Endothelial cell of umbilical vein (primary cell): ENCODE data around the gene PPP1R1B. TPM values are rescaled to one million over a fixed set of nuclear protein-coding genes. Genes with fewer than 3 reads are reported as not detected.

Source experiments
- BruUV-seq: library from RNA; stranded (reverse); fragments of 400-500 nt; replicated peaks from 2 replicates; lab custom pipeline; 2021; lab: Mats Ljungman, UMichigan
- CTCF ChIA-PET: fragments of 300-600, 350-600 bp; sonication (Branson Sonifier 250); formaldehyde crosslinking; loops from one replicate; lab custom pipeline; 2021; ENCODE audit warnings: antibody characterized with exemption, inconsistent platforms; lab: Charles Lee
- POLR2A ChIA-PET: fragments of 300-600, 350-600 bp; sonication (Branson Sonifier 250); formaldehyde crosslinking; loops from one replicate; lab custom pipeline; 2021; ENCODE audit warnings: antibody characterized with exemption, inconsistent platforms; lab: Charles Lee
- DNase-seq: peaks from one replicate; pipeline ENCODE4 v3.0.0-alpha.2; 2011; ENCODE audit warnings: low read depth, low spot score
- FAIRE-seq: peaks from 2 replicates; lab custom pipeline; 2011; peaks lifted over from hg19 to GRCh38; lab: Jason Lieb, UNC
- H2AFZ ChIP-seq: 2 replicates; pipeline ENCODE4 v1.6.0; 2012; ENCODE audit warnings: low read depth, low read length, control low read depth, inconsistent platforms
- H3K27ac ChIP-seq: 2 replicates; pipeline ENCODE4 v1.5.1; 2011; ENCODE audit warnings: low read depth, mild to moderate bottlenecking, control low read depth, low read length, moderate library complexity; ENCODE audit not compliant: insufficient read depth
- H3K27me3 ChIP-seq, 2 experiments: 2 replicates each; pipeline versions ENCODE4 v1.6.0 to v1.6.1; 2011; ENCODE audit warnings: low read length in 2 of 2, mixed read lengths in 1 of 2; ENCODE audit not compliant: control insufficient read depth in 2 of 2, insufficient read depth in 2 of 2
- H3K36me3 ChIP-seq, 2 experiments: 2 replicates in 1 of 2; 3 replicates in 1 of 2; pipeline ENCODE4 v1.5.1; 2011; ENCODE audit warnings: low read length in 2 of 2, mild to moderate bottlenecking in 1 of 2, moderate library complexity in 1 of 2; ENCODE audit not compliant: control insufficient read depth in 2 of 2, insufficient read depth in 2 of 2; ENCODE audit errors: extremely low read depth in 1 of 2
- H3K4me1 ChIP-seq: 3 replicates; pipeline ENCODE4 v1.5.1; 2011; ENCODE audit warnings: mild to moderate bottlenecking, low read length; ENCODE audit not compliant: control insufficient read depth, insufficient read depth; ENCODE audit errors: extremely low read depth
- H3K4me2 ChIP-seq: 2 replicates; pipeline ENCODE4 v1.6.1; 2011; ENCODE audit warnings: low read length, control low read depth, mixed read lengths; ENCODE audit not compliant: insufficient read depth
- H3K4me3 ChIP-seq, 3 experiments: fragments of 200-600 bp in 1 of 3; sonication (generic), shearing (Covaris generic) in 1 of 3; replicated peaks in 1 of 3; 2 replicates each; pipeline ENCODE4 v1.5.1; 2011 to 2016; ENCODE audit warnings: control low read depth in 3 of 3, low read length in 3 of 3, mild to moderate bottlenecking in 2 of 3, inconsistent platforms in 1 of 3, low read depth in 1 of 3, moderate library complexity in 1 of 3; ENCODE audit not compliant: insufficient read depth in 1 of 3
- H3K79me2 ChIP-seq: 2 replicates; pipeline ENCODE4 v1.6.0; 2012; ENCODE audit warnings: low read length, inconsistent platforms; ENCODE audit not compliant: control insufficient read depth, insufficient read depth
- H3K9ac ChIP-seq: replicated peaks from 2 replicates; pipeline ENCODE3; 2011; ENCODE audit warnings: low read length, control low read depth; ENCODE audit not compliant: insufficient read depth; ENCODE audit errors: extremely low read depth
- H3K9me1 ChIP-seq: replicated peaks from 3 replicates; pipeline ENCODE4 v1.6.0; 2011; ENCODE audit warnings: mild to moderate bottlenecking, low read length; ENCODE audit not compliant: control insufficient read depth, insufficient read depth; ENCODE audit errors: extremely low read depth
- H3K9me3 ChIP-seq: replicated peaks from 2 replicates; pipeline ENCODE4 v1.5.1; 2012; ENCODE audit warnings: low read length, inconsistent platforms; ENCODE audit not compliant: control insufficient read depth, insufficient read depth
- H4K20me1 ChIP-seq: replicated peaks from 2 replicates; pipeline ENCODE3; 2011; ENCODE audit warnings: mild to moderate bottlenecking, low read length; ENCODE audit not compliant: control insufficient read depth, insufficient read depth; ENCODE audit errors: extremely low read depth
- EZH2 ChIP-seq: IDR thresholded peaks from 2 replicates; pipeline ENCODE4 v1.6.1; 2012; ENCODE audit warnings: borderline replicate concordance, low read depth, mild to moderate bottlenecking, moderate library complexity, low read length, inconsistent platforms; ENCODE audit not compliant: severe bottlenecking
- FOS ChIP-seq: IDR thresholded peaks from 2 replicates; pipeline ENCODE4 v1.6.1; 2011; ENCODE audit warnings: mild to moderate bottlenecking, low read length, moderate library complexity, borderline replicate concordance; ENCODE audit not compliant: insufficient read depth
- GATA2 ChIP-seq: IDR thresholded peaks from 2 replicates; pipeline ENCODE4 v1.7.0; 2011; ENCODE audit warnings: low read depth, mild to moderate bottlenecking, moderate library complexity, mixed read lengths, low read length; ENCODE audit not compliant: insufficient read length, insufficient read depth
- MYC ChIP-seq: IDR thresholded peaks from one replicate; pipeline ENCODE4 v1.6.1; 2011; ENCODE audit warnings: mild to moderate bottlenecking, low read depth, low read length
- POLR2A ChIP-seq: IDR thresholded peaks from 2 replicates; pipeline ENCODE4 v1.6.1; 2012; ENCODE audit warnings: low read depth, mild to moderate bottlenecking, control low read depth, low read length
- POLR2AphosphoS5 ChIP-seq: IDR thresholded peaks from 2 replicates; pipeline ENCODE4 v1.6.1; 2012; ENCODE audit warnings: low read depth, mild to moderate bottlenecking, control low read depth, low read length, moderate library complexity; ENCODE audit not compliant: insufficient read depth
- dilution Hi-C: fragments of 300-500 bp; cut with MboI; formaldehyde crosslinking; loops from one replicate; pipeline ENCODE4 v1.15.0; 2019; ENCODE audit warnings: low sequenced_read_pairs; ENCODE audit not compliant: extremely low pct_ligation_motif_present
- intact Hi-C: fragments of 100-400 bp; cut with micrococcal nuclease; formaldehyde crosslinking; loops from one replicate; pipeline ENCODE4 v1.10.0; 2022
- polyA plus RNA-seq, 4 experiments: library from polyadenylated mRNA; depleted of rRNA in 3 of 4; stranded (reverse) in 3 of 4; unstranded in 1 of 4; fragments of >200 nt; gene quantifications; 2 replicates each; pipeline versions ENCODE4 v1.2.1 to v1.2.3, GENCODE V29; 2011 to 2012; ENCODE audit warnings: missing spikeins in 1 of 4
- total RNA-seq: library from RNA; stranded (reverse); gene quantifications from 2 replicates; pipeline ENCODE4 v1.2.3, GENCODE V29; 2021

PPP1R1B gene
- total and polyA plus RNA-seq, 2 donors (not counting 3 experiments of a cell fraction or from before 2014, with no cell fraction given), result not detected

DNA sequence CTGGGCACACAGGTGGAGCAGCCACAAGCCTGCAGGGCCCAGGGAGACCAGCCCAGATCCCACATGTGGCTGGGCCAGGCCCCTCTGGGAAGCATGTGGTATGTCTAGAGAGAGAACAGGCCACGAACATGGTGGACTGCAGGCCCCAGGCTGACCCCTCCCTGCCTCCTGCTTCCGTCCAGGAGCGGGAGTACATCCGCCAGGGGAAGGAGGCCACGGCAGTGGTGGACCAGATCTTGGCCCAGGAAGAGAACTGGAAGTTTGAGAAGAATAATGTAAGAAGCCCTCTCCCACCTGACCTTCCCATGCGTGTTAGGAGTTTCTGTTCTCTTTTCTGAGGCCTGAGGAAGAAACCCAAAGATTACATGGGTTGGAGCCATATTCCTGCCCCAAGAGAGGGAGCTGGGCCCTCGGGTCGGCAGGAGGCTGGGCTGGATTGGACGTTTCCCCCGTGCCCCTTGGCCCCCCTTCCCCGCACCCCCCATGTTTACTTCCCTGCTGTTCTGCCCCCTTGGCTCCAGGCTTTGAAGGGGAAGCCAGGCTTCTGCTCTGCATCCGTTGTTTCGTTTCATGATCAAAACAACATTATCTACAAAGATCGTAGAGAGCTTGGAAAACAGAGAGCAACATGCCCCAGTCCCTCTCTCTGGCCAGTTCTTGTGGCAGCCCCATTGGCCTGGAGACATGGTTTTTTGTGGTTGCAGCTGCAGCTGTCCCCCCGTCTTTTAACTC lies 32.7 kb downstream of the PPP1R1B start:
- no peak overlapping the region for H3K4me3 ChIP-seq
- CTCF ChIA-PET, result interaction anchor here (0.6 to 1.3 kb wide), 11 partner anchors 9 to 670 kb away, joined by 3 to 9 read pairs (median 4); partner anchors contain the start of gene MIEN1

DNA sequence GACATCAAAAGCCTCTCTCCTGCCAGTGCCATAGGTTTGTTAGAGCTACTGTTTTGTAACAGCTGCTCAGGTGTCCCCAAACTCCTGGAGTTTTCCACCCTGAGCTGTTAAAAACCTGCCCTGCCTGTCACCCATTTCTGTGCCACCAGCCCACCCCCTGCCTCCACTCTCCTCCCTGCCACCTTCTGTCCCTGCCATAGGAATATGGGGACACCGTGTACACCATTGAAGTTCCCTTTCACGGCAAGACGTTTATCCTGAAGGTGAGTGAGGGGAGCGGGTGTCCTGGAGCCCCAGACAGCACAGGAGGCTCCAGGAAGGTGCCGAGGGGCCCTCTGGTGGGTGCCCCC lies 33.2 kb downstream of the PPP1R1B start:
- DNase-seq, result no peak
- Histone ChIP-seq H3K79me2 (no peaks in the 10 kb centered on the region), H3K27ac (peak overlapping the region; percentile 8), H3K9ac (no peak overlapping the region), H3K27me3 (no peaks in the 10 kb centered on the region), H3K4me2 (no peak overlapping the region), H3K9me3 (no peaks in the 10 kb centered on the region), H4K20me1 (no peaks in the 10 kb centered on the region), H3K36me3 (peaks cover 0 to 2% of the 10 kb centered on the region in 2 experiments), H3K4me3 (no peak overlapping the region), H3K4me1 (peaks cover 16% of the 10 kb centered on the region), H2AFZ (no peak overlapping the region), H3K9me1 (no peaks in the 10 kb centered on the region)
- POLR2A ChIA-PET, result interaction anchor here (1.7 kb wide), 1 partner anchor 11 kb away, joined by 3 read pairs; no protein-coding TSS in a partner anchor
- no TSS peak for BruUV-seq
- no peak for FAIRE-seq
- CTCF ChIA-PET, result interaction anchor here (0.6 to 1.3 kb wide), 11 partner anchors 9 to 670 kb away, joined by 3 to 9 read pairs (median 4); partner anchors contain the start of gene MIEN1
- TF ChIP-seq FOS (no peak), POLR2A (no peak), POLR2AphosphoS5 (no peak), MYC (no peak), EZH2 (no peak)
- intact Hi-C loops (no loop called here), dilution Hi-C loops (no loop called here)

More for the DNA sequence above, 32.7 kb downstream of the PPP1R1B start:
- intact Hi-C loops, result no loop called here
- Histone ChIP-seq H3K9ac (no peak overlapping the region), H3K9me3 (no peaks in the 10 kb centered on the region), H3K4me2 (no peak overlapping the region), H3K36me3 (peaks cover 0 to 2% of the 10 kb centered on the region in 2 experiments), H4K20me1 (no peaks in the 10 kb centered on the region), H3K79me2 (no peaks in the 10 kb centered on the region), H3K27ac (peak overlapping the region; percentile 15), H3K4me1 (peaks cover 16% of the 10 kb centered on the region), H3K27me3 (no peaks in the 10 kb centered on the region), H3K9me1 (no peaks in the 10 kb centered on the region), H2AFZ (no peak overlapping the region)
- POLR2A ChIA-PET, result interaction anchor here (1.7 kb wide), 1 partner anchor 12 kb away, joined by 3 read pairs; no protein-coding TSS in a partner anchor
- TF ChIP-seq POLR2A, result no peak
- TF ChIP-seq GATA2, result no peak
- no TSS peak for BruUV-seq
- dilution Hi-C loops, result no loop called here
- DNase-seq (peak; percentile 87), FAIRE-seq (peak; percentile 70)
